HUES48 (cell line): Measurements from ENCODE around the gene EVX1.
A peak's percentile ranks its signal among the peaks of the same experiment; 100 is the strongest.

Source experiments
- H3K27ac ChIP-seq: one replicate; pipeline ENCODE4 v1.7.0; 2013; ENCODE audit warnings: low read depth, low read length, inconsistent platforms
- H3K27me3 ChIP-seq: 2 replicates; pipeline ENCODE4 v1.6.1; 2013; ENCODE audit warnings: mild to moderate bottlenecking, low read length; ENCODE audit not compliant: control insufficient read depth, insufficient read depth
- H3K36me3 ChIP-seq: 2 replicates; pipeline ENCODE4 v1.6.1; 2013; ENCODE audit warnings: low read length; ENCODE audit not compliant: control insufficient read depth, insufficient read depth
- H3K4me1 ChIP-seq: 2 replicates; pipeline ENCODE4 v1.6.1; 2013; ENCODE audit warnings: mild to moderate bottlenecking, low read length; ENCODE audit not compliant: control insufficient read depth, insufficient read depth
- H3K4me3 ChIP-seq: 2 replicates; pipeline ENCODE4 v1.5.1; 2013; ENCODE audit warnings: mild to moderate bottlenecking, low read depth, low read length
- H3K9ac ChIP-seq: 2 replicates; pipeline ENCODE4 v1.6.1; 2013; ENCODE audit warnings: mild to moderate bottlenecking, low read depth, low read length, moderate library complexity
- H3K9me3 ChIP-seq: 2 replicates; pipeline ENCODE4 v1.6.1; 2013; ENCODE audit warnings: low read length; ENCODE audit not compliant: control insufficient read depth, insufficient read depth

Gene EVX1

GRCh38 chr7:27199849-27200760 is 42.5 kb upstream of the EVX1 start, which contains the start of gene HOXA13:
Gene HOXA13, minus strand, starts transcription at chr7:27200091. Its CDS starts 14 bp downstream, at chr7:27200077.
- Histone ChIP-seq H3K4me3 (peak within 1 kb of the TSS; percentile 33; the same call in 1 of the 2 replicates), H3K4me1 (peaks cover 5% of the 10 kb centered on the region; the same call in 1 of the 2 replicates), H3K27me3 (peaks cover 100% of the 10 kb centered on the region), H3K27ac (no peak within 1 kb of the TSS), H3K36me3 (no peaks in the 10 kb centered on the region), H3K9ac (no peak within 1 kb of the TSS), H3K9me3 (no peaks in the 10 kb centered on the region)

GRCh38 chr7:27200761-27201579 is 41.6 kb upstream of the EVX1 start:
- H3K4me3 ChIP-seq = no peak overlapping the region
- no peaks in the 10 kb centered on the region for H3K36me3 ChIP-seq
- H3K9ac ChIP-seq = no peak overlapping the region
- peaks cover 9% of the 10 kb centered on the region; the same call in 1 of the 2 replicates for H3K4me1 ChIP-seq
- H3K27ac ChIP-seq = no peak overlapping the region
- peaks cover 100% of the 10 kb centered on the region for H3K27me3 ChIP-seq
- H3K9me3 ChIP-seq = no peaks in the 10 kb centered on the region

GRCh38 chr7:27201580-27202017 is 41.0 kb upstream of the EVX1 start:
- peaks cover 9% of the 10 kb centered on the region; the same call in 1 of the 2 replicates for H3K4me1 ChIP-seq
- H3K9ac ChIP-seq = no peak overlapping the region
- H3K36me3 ChIP-seq = no peaks in the 10 kb centered on the region
- H3K4me3 ChIP-seq = no peak overlapping the region
- H3K27ac ChIP-seq = no peak overlapping the region
- peaks cover 100% of the 10 kb centered on the region for H3K27me3 ChIP-seq
- H3K9me3 ChIP-seq = no peaks in the 10 kb centered on the region

- Histone ChIP-seq H3K36me3 (no peaks in the 10 kb centered on the region), H3K4me3 (no peak overlapping the region), H3K9me3 (no peaks in the 10 kb centered on the region), H3K27ac (no peak overlapping the region), H3K9ac (no peak overlapping the region), H3K4me1 (peaks cover 9% of the 10 kb centered on the region; the same call in 1 of the 2 replicates), H3K27me3 (peaks cover 100% of the 10 kb centered on the region)
Observed at GRCh38 chr7:27202018-27202861, 40.4 kb upstream of the EVX1 start.

GRCh38 chr7:27202862-27203134 is 39.8 kb upstream of the EVX1 start:
- Histone ChIP-seq H3K36me3 (no peaks in the 10 kb centered on the region), H3K27me3 (peaks cover 100% of the 10 kb centered on the region), H3K4me1 (peaks cover 9% of the 10 kb centered on the region; the same call in 1 of the 2 replicates), H3K9me3 (no peaks in the 10 kb centered on the region), H3K4me3 (no peak overlapping the region), H3K9ac (no peak overlapping the region), H3K27ac (no peak overlapping the region)

GRCh38 chr7:27203365-27203953 is 39.1 kb upstream of the EVX1 start:
- Histone ChIP-seq H3K4me3 (no peak overlapping the region), H3K4me1 (peaks cover 9% of the 10 kb centered on the region; the same call in 1 of the 2 replicates), H3K9me3 (no peaks in the 10 kb centered on the region), H3K36me3 (no peaks in the 10 kb centered on the region), H3K9ac (no peak overlapping the region), H3K27ac (no peak overlapping the region), H3K27me3 (peaks cover 100% of the 10 kb centered on the region)

GRCh38 chr7:27203964-27204594 is 38.5 kb upstream of the EVX1 start:
- Histone ChIP-seq H3K4me1 (peaks cover 6% of the 10 kb centered on the region; the same call in 1 of the 2 replicates), H3K9ac (no peak overlapping the region), H3K9me3 (no peaks in the 10 kb centered on the region), H3K27ac (no peak overlapping the region), H3K4me3 (no peak overlapping the region), H3K27me3 (peaks cover 100% of the 10 kb centered on the region), H3K36me3 (no peaks in the 10 kb centered on the region)

- Histone ChIP-seq H3K27ac (no peak overlapping the region), H3K36me3 (no peaks in the 10 kb centered on the region), H3K9me3 (no peaks in the 10 kb centered on the region), H3K4me1 (peaks cover 4% of the 10 kb centered on the region; the same call in 1 of the 2 replicates), H3K4me3 (no peak overlapping the region), H3K27me3 (peaks cover 100% of the 10 kb centered on the region), H3K9ac (no peak overlapping the region)
Observed at GRCh38 chr7:27204851-27205322, 37.7 kb upstream of the EVX1 start.

- Histone ChIP-seq H3K9ac (no peak overlapping the region), H3K9me3 (no peaks in the 10 kb centered on the region), H3K4me3 (no peak overlapping the region), H3K4me1 (peaks cover 4% of the 10 kb centered on the region; the same call in 1 of the 2 replicates), H3K36me3 (no peaks in the 10 kb centered on the region), H3K27me3 (peaks cover 100% of the 10 kb centered on the region), H3K27ac (no peak overlapping the region)
Observed at GRCh38 chr7:27205325-27206280, 37.0 kb upstream of the EVX1 start.
